Small intestine (tissue), 7 donors: ENCODE data around the gene ANKRD33B. TPM values are rescaled to one million over a fixed set of nuclear protein-coding genes. Genes with fewer than 3 reads are reported as not detected.
"Not testable (repeated sequence)": the region's sequence is repeated elsewhere in the genome, so short reads cannot be mapped to it uniquely, and the experiment has no call there.

Experiments
- DNase-seq, 2 donors: peaks; one replicate each; pipeline versions ENCODE4 v3.0.0 to v3.0.0-alpha.2; 2013
- FAIRE-seq: peaks from 2 replicates; lab custom pipeline; 2012; peaks lifted over from hg19 to GRCh38; lab: Jason Lieb, UNC
- H3K27ac ChIP-seq, 3 donors: one replicate each; pipeline ENCODE4 v1.5.1; 2013; ENCODE audit warnings: low read length in 2 of 3, mild to moderate bottlenecking in 2 of 3, control low read depth in 1 of 3, inconsistent platforms in 1 of 3, low read depth in 1 of 3, moderate library complexity in 1 of 3
- H3K27me3 ChIP-seq, 3 donors: one replicate each; pipeline ENCODE4 v1.6.1; 2013; ENCODE audit warnings: low read length in 3 of 3, inconsistent platforms in 1 of 3; ENCODE audit not compliant: control insufficient read depth in 3 of 3, insufficient read depth in 3 of 3
- H3K36me3 ChIP-seq, 3 donors: one replicate each; pipeline ENCODE4 v1.6.1; 2013; ENCODE audit warnings: low read length in 3 of 3, inconsistent platforms in 1 of 3, low read depth in 1 of 3, mild to moderate bottlenecking in 1 of 3, moderate library complexity in 1 of 3; ENCODE audit not compliant: control insufficient read depth in 3 of 3, insufficient read depth in 2 of 3
- H3K4me1 ChIP-seq, 3 donors: one replicate each; pipeline ENCODE4 v1.6.1; 2013; ENCODE audit warnings: low read length in 2 of 3, inconsistent platforms in 1 of 3, low read depth in 1 of 3, mild to moderate bottlenecking in 1 of 3, moderate library complexity in 1 of 3; ENCODE audit not compliant: control insufficient read depth in 3 of 3, insufficient read depth in 2 of 3
- H3K4me3 ChIP-seq, 3 donors: one replicate each; pipeline ENCODE4 v1.5.1; 2013; ENCODE audit warnings: low read length in 3 of 3, control low read depth in 1 of 3, inconsistent platforms in 1 of 3, low read depth in 1 of 3, mild to moderate bottlenecking in 1 of 3, moderate library complexity in 1 of 3
- H3K9me3 ChIP-seq, 2 donors: one replicate each; pipeline ENCODE4 v1.6.1; 2013; ENCODE audit warnings: low read depth in 1 of 2, low read length in 1 of 2; ENCODE audit not compliant: control insufficient read depth in 2 of 2, insufficient read depth in 1 of 2
- WGBS, 3 donors: extraction: QIAGEN DNeasy Blood & Tissue Kit; methylation state at CpG; one replicate each; pipeline ENCODE4 v1.1.7; 2013; 5-methylcytosine and 5-hydroxymethylcytosine counted together
- polyA plus RNA-seq, 4 donors: library from polyadenylated mRNA; stranded (reverse) in 3 of 4; unstranded in 1 of 4; fragments of 200-250 nt in 3 of 4; fragments of 120-200 nt in 1 of 4; gene quantifications; one replicate each; pipeline versions ENCODE4 v1.2.1 to v1.2.3, GENCODE V29; 2013
- donor health status: healthy with polysubstance abuse.
- donor health status: control.
- donor health status: control.
- donor health status: Bipolar disorder and iron deficiency.
- donor health status: healthy.

Gene ANKRD33B
- polyA plus RNA-seq, 4 donors = 0.25 to 1.0 (median 0.27) TPM; not detected in 1

- DNase-seq (no peak), FAIRE-seq (no peak)
- WGBS, 3 donors = 50 to 67% (median 61%) methylated on average over 11 of the region's 11 CpGs
- no peak overlapping the region for H3K4me3 ChIP-seq
- H3K4me1 ChIP-seq = no peaks in the 10 kb centered on the region
- no peaks in the 10 kb centered on the region for H3K36me3 ChIP-seq
- peaks cover 0 to 40% (median 0%) of the 10 kb centered on the region in 3 donors for H3K27me3 ChIP-seq
- no peak overlapping the region for H3K27ac ChIP-seq
- H3K9me3 ChIP-seq = peaks cover 0 to 4% of the 10 kb centered on the region in 2 donors
Measured at GRCh38 chr5:10635867-10636350, 72.0 kb downstream of the ANKRD33B start.

DNA sequence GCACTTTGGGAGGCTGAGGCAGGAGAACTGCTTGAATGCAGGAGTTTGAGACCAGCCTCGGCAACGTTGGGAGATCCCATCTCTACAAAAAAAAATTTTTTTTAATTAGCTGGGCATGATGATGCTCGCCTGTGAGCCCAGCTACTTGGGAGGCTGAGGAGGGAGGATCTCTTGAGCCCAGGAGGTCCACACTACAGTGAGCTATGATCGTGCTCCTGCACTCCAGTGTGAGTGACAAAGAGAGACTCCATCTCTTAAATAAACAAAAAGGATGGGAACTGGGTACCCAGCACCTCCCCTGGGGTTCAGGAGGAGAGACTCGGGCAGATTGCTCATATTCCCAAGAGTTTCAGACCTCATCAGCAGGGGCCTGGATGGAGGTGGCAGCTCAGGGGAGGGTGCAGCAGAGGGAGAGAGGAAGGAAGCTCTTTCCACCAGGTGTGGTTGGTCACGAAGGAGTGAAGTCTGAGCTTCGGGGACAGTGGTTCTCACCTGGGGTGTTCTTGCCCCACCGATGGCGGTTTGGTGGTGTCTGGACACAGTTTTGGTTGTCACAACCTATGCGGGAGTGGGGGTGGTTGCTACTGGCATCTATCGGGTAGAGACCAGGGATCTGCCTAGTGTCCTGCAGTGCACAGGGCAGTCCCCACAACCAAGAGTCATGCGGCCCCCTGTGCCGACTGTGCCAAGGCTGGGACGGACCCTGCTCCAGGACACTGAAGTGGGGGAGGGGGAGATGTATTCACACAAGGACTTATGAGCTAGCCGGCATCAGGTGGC lies 72.7 kb downstream of the ANKRD33B start:
- peaks cover 0 to 39% (median 0%) of the 10 kb centered on the region in 3 donors for H3K27me3 ChIP-seq
- no peak for FAIRE-seq
- no peak for DNase-seq
- no peak overlapping the region for H3K27ac ChIP-seq
- H3K36me3 ChIP-seq = no peaks in the 10 kb centered on the region
- 58 to 73% (median 72%) methylated on average over 15 of the region's 15 CpGs for WGBS, 3 donors
- H3K9me3 ChIP-seq = peaks cover 0 to 4% of the 10 kb centered on the region in 2 donors
- no peak overlapping the region for H3K4me3 ChIP-seq
- no peaks in the 10 kb centered on the region for H3K4me1 ChIP-seq

DNA sequence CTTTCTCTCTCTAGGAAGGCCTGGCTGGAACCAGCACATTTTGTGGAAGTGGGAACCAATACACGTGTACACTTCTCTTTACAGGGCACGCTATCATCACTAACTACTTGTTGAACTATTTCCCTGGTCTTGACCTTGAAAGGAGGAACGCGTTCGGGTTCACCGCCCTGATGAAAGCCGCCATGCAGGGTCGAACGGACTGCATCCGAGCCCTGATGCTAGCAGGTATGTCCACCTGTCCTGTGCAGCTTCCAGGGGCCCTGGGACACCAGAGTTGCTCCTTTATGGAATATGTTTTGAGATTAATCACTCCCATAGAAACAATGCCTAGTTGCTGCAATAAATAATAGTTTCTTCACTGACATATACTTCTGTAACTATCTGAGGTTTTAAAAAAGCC lies 74.1 kb downstream of the ANKRD33B start:
- peaks cover 0 to 42% (median 0%) of the 10 kb centered on the region in 3 donors for H3K27me3 ChIP-seq
- H3K4me3 ChIP-seq = no peak overlapping the region
- DNase-seq (no peak), FAIRE-seq (no peak)
- H3K36me3 ChIP-seq = no peaks in the 10 kb centered on the region
- peaks cover 0 to 4% of the 10 kb centered on the region in 2 donors for H3K9me3 ChIP-seq
- H3K27ac ChIP-seq = no peak overlapping the region
- H3K4me1 ChIP-seq = no peaks in the 10 kb centered on the region
- WGBS, 3 donors = 51 to 63% (median 51%) methylated on average over 10 of the region's 10 CpGs

DNA sequence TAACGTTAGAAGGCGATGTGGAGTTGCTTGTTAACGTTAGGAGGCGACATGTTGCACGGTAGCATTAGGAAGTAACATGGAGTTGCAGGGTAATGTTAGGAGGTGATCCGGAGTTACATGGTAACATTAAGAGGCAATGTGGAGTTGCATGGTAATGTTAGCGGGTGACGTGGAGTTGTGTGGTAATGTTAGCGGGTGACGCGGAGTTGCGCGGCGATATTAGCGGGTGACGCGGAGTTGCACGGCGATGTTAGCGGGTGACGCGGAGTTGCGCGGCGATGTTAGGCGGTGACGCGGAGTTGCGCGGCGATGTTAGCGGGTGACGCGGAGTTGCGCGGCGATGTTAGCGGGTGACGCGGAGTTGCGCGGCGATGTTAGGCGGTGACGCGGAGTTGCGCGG lies 74.9 kb downstream of the ANKRD33B start:
- H3K4me3 ChIP-seq, FAIRE-seq, H3K36me3 ChIP-seq, DNase-seq, H3K27ac ChIP-seq, H3K9me3 ChIP-seq, H3K4me1 ChIP-seq: not testable (repeated sequence)
- 73 to 97% (median 90%) methylated on average over 14 to 48 of the region's 48 CpGs for WGBS, 3 donors
- H3K27me3 ChIP-seq = peaks cover 0 to 42% (median 0%) of the 10 kb centered on the region in 3 donors

DNA sequence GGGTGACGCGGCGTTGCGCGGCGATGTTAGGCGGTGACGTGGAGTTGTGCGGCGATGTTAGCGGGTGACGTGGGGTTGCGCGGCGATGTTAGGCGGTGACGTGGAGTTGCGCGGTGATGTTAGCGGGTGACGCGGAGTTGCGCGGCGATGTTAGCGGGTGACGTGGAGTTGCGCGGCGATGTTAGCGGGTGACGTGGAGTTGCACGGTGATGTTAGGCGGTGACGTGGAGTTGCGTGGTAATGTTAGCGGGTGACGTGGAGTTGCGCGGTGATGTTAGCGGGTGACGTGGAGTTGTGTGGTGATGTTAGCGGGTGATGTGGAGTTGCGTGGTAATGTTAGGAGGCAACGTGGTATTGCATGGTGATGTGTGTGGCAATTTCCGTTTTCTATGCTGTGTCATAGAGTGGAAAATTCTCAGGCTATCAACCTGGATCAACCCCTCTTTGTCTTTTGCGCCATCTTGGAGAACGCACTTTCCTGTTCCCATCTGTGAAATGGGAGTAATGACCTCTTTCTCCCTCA lies 76.0 kb downstream of the ANKRD33B start:
- DNase-seq (no peak), FAIRE-seq (no peak)
- Histone ChIP-seq H3K27me3 (peaks cover 0 to 42% (median 0%) of the 10 kb centered on the region in 3 donors), H3K9me3 (peaks cover 0 to 4% of the 10 kb centered on the region in 2 donors), H3K27ac (no peak overlapping the region), H3K4me1 (no peaks in the 10 kb centered on the region), H3K36me3 (no peaks in the 10 kb centered on the region), H3K4me3 (no peak overlapping the region)
- WGBS, 3 donors = 95 to 96% (median 96%) methylated on average over 13 to 31 of the region's 48 CpGs

DNA sequence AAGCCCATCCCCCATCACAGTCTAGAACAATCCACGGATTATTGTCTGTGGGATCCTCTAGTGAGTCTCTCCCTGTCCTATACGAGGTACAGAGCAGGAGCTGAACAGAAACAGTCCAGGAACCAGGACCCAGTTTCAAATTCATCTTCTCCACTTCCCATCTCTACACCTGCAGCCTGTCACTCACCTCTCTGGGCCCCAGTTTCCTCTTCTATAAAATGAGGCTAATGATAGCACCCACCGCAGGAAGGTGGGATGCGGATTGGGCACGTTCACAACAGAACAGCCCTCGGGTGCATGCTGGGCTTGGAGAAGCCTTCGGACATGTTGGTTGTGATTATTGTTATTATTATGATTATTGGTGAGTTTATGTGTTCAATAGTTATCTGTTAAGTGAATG lies 78.5 kb downstream of the ANKRD33B start:
- Histone ChIP-seq H3K4me3 (no peak overlapping the region), H3K4me1 (no peaks in the 10 kb centered on the region), H3K27me3 (peaks cover 0 to 26% (median 0%) of the 10 kb centered on the region in 3 donors), H3K36me3 (no peaks in the 10 kb centered on the region), H3K27ac (no peak overlapping the region), H3K9me3 (peaks cover 0 to 4% of the 10 kb centered on the region in 2 donors)
- WGBS, 3 donors = 66 to 77% (median 75%) methylated on average over 7 of the region's 7 CpGs
- DNase-seq (no peak), FAIRE-seq (no peak)

DNA sequence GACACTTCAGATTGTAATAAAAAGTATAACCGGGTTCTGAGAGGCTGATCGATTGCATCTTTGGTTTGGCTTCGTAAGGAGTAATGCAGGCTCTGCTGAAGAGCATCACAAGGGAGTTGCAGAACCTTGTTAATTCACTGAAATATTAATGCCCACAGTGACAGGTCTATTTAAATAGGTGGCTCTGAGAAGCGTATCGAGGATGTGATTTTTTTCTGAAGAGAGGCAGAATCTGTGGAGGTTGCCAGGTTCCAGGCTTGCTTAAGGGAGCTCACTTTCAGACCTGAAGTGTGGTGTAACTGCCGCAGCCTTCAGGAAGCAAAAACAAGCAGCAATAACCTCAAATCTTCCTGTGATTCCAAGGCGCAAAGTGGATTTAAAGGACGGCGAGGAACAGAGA lies 80.3 kb downstream of the ANKRD33B start:
- Histone ChIP-seq H3K4me1 (no peaks in the 10 kb centered on the region), H3K27ac (no peak overlapping the region), H3K27me3 (peaks cover 0 to 24% (median 2%) of the 10 kb centered on the region in 3 donors), H3K4me3 (no peak overlapping the region), H3K9me3 (peaks cover 0 to 4% of the 10 kb centered on the region in 2 donors), H3K36me3 (no peaks in the 10 kb centered on the region)
- WGBS, 3 donors = 68 to 76% (median 72%) methylated on average over 9 of the region's 9 CpGs
- DNase-seq = no peak
- FAIRE-seq = no peak

- no peaks in the 10 kb centered on the region for H3K36me3 ChIP-seq
- H3K27ac ChIP-seq = no peak overlapping the region
- 84 to 91% (median 90%) methylated on average over 3 of the region's 3 CpGs for WGBS, 3 donors
- H3K4me1 ChIP-seq = no peaks in the 10 kb centered on the region
- peaks cover 0 to under 1% of the 10 kb centered on the region in 2 donors for H3K9me3 ChIP-seq
- no peak for DNase-seq
- no peak overlapping the region for H3K4me3 ChIP-seq
- no peak for FAIRE-seq
- peaks cover 0 to 25% (median 4%) of the 10 kb centered on the region in 3 donors for H3K27me3 ChIP-seq
Measured at GRCh38 chr5:10645146-10645545, 81.3 kb downstream of the ANKRD33B start.
